Measurements from ENCODE around the gene LZTS2.
"Not testable (repeated sequence)": the region's sequence is repeated elsewhere in the genome, so short reads cannot be mapped to it uniquely, and the experiment has no call there.

Gene LZTS2

DNA sequence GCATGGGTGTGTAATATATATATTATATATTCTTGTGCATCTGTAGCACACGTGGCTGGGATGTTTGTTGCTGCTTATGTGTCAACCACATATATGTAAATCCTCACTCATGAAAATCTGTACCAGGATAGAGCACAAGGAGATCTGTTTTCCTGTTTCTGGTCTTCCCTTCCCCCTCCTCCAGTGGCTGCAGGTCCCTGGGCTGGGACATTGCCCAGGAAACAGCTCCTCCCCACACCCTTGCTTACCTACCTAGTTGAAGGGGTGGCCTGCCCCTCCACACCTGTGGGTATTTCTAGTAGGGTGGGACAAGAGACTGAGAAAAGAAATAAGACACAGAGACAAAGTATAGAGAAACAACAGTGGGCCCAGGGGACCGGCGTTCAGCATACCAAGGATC, 33.7 kb downstream of the LZTS2 start:
- DNase-seq (ENCODE audit: low read depth in 2 of 2): no peak

DNA sequence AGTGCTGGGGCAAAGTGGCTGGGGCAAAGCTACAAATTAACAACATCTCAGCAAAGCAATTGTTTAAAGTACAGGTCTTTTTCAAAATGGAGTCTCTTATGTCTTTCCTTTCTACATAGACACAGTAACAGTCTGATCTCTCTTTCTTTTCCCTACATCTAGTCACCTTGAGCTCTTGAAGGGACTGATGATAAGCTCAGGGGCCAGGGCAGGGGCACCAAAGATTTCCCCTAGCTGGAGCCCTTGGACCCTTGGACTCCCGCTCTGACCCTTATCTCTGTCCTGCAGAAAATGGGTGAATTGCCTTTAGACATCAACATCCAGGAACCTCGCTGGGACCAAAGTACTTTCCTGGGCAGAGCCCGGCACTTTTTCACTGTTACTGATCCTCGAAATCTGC, 34.8 kb downstream of the LZTS2 start:
- DNase-seq (ENCODE audit: low read depth in 2 of 2): not testable (repeated sequence)

DNA sequence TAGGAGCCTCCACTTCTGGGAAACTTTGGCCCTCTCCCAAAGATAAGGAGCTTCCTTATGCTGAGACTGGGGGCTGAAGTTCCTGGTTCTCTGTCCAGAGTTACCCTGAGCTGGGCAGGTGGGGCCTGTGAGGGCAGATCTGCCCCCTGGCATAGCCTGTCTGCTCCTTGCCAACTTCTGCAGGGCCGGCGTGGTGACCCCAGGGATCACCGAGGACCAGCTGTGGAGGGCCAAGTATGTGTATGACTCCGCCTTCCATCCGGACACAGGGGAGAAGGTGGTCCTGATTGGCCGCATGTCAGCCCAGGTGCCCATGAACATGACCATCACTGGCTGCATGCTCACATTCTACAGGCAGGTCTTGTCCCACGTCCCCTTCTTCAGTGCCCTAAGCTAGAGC, 35.7 kb downstream of the LZTS2 start:
- DNase-seq (ENCODE audit: low read depth in 2 of 2): no peak

DNA sequence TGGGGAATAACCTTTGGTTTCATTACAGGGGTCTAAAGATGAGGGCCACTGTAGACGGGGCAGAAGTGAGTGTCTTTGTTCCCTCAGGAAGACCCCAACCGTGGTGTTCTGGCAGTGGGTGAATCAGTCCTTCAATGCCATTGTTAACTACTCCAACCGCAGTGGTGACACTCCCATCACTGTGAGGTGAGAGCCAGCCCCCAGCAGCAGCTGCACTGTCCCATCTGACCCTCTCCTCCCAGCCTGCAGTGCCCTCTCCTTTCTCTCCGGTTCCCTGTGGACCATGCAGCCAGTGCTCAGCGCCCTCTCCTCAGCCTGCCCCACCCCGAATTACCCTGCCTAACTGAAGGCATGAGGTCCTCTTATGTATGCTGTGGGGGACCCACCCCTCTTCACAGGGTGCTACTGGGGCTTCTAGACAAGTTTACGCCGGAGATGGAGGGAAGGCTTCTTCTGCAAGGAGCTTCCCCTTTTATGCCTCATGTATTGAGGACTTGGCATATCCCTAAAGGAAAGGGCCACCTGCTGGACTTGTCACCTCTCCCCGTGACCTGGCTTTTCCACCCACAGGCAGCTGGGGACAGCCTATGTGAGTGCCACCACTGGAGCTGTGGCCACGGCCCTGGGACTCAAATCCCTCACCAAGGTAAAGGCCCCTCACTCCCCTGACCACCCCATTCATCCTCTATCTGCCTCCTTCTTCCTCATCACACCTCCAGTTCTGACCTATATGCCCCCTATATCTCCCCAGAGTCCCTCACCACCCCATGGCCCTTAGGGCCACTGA, 36.5 kb downstream of the LZTS2 start:
- no peak for DNase-seq (ENCODE audit: low read depth in 2 of 2)

DNA sequence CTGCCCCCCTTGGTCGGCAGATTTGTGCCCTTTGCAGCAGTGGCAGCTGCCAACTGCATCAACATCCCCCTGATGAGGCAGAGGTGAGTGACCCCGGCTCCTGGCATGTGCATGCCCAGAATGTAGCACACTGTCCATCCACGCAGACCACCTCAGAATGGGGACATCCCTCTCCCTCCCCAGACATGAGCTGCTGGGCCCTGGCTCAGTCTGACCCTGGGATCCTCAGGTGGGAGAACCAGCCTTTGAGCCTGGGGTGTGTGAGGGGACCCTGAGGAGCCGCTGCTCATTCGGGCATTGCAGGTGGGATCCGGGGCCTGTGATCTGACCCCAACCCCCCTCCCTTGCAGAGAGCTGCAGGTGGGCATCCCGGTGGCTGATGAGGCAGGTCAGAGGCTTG, 37.1 kb downstream of the LZTS2 start:
- DNase-seq (ENCODE audit: low read depth in 2 of 2): no peak

DNA sequence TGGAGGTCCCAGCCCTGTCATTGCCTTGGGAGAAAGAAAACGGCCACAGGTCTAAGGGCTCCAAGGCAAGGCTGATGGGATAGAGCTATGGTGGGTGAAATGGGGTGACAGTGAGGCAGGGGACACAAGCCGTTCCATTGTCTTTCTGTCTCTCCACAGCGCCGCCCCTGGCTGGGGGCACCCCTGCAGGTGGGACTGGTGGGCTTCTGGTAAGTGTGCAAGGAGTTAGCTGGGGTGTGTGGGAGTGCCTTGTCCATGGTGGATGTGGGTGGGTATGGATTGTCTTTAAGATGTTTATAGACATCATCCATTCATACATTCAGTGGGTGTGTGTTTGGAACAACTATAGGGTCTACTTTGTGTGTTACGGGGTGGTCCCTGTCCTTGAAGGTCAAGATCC, 38.9 kb downstream of the LZTS2 start:
- no peak for DNase-seq (ENCODE audit: low read depth in 2 of 2)

DNA sequence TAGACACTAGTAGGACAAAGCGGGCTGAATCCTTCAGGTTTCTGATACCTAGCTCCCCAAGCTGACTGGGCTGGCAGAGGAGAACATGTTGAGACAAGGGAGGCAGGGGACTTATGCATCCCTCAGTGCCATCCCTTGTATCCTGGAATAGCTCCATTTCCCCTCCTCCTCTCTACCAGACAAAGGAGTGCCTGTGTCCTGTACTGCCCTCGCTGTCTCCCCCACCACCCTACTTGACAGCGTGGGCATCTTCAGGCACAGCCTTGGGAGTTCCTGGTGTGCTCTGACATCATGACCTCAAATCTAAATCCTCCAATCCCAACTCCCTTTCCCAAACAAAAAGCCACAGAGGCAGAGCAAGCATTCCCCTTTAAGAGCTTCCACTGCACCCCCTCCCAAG, 40.5 kb downstream of the LZTS2 start:
- no peak for DNase-seq (ENCODE audit: low read depth in 2 of 2)

DNA sequence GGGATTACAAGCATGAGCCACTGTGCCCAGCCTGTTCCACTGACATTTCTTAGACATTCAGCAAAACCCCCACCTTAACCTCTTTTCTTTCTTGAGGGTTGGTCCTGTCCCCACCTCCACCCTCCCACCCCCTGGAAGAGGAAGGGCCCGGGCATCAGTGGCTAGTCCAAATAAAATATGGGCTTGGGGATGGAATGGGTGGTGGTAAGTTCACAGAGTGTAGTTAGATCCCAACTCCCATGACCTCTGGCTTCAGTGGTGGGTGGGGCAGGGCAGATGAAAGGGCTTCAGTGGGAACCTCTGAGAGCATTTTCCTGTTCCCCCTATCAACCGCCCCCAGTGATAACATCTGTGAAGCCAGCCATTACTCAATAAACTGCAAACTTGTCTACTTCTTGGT, 41.2 kb downstream of the LZTS2 start:
- no peak for DNase-seq (ENCODE audit: low read depth in 2 of 2)

DNA sequence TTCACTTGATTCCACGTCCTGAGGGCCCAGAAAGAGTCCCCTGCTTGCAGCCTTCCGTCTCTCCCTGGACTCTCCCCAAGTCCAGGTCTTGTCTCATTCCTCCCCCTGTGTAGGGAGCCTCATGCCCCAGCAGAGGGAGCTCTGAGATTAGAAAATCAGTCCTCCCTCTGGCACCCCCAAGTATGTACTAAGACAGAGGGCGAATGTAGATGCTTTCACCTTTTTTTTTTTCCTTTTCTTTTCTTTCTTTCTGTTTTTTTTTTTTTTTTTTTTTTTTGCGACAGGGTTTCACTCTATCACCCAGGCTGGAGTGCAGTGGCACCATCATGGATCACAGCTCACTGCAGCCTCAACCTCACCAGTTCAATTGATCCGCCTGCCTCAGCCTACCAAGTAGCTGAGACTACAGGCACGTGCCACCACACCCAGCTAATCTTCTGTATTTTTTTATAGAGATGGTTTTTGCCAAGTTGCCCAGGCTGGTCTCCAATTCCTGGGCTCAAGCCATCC, 41.7 kb downstream of the LZTS2 start:
- DNase-seq (ENCODE audit: low read depth in 2 of 2): peak; percentile 69 to 70

DNA sequence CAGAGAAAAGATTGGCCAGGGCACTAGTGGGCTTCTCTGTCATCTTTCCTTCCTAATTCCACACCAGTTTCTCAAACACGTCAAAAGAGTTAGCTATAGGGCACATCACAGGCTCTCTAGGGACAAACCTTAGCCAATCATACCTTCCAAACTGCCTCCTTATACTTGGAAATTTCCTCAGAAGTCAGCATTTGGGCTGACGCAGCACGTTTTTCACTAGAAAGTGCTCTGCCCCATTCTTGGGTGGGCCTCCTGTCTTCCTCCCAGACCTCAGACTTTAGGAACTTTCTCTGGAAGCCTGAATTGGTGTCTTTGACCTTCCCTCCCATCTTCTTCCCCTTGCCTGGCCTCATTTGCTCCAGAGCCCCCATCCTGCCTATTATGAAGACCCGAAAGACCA, 42.5 kb downstream of the LZTS2 start:
- no peak for DNase-seq (ENCODE audit: low read depth in 2 of 2)

DNA sequence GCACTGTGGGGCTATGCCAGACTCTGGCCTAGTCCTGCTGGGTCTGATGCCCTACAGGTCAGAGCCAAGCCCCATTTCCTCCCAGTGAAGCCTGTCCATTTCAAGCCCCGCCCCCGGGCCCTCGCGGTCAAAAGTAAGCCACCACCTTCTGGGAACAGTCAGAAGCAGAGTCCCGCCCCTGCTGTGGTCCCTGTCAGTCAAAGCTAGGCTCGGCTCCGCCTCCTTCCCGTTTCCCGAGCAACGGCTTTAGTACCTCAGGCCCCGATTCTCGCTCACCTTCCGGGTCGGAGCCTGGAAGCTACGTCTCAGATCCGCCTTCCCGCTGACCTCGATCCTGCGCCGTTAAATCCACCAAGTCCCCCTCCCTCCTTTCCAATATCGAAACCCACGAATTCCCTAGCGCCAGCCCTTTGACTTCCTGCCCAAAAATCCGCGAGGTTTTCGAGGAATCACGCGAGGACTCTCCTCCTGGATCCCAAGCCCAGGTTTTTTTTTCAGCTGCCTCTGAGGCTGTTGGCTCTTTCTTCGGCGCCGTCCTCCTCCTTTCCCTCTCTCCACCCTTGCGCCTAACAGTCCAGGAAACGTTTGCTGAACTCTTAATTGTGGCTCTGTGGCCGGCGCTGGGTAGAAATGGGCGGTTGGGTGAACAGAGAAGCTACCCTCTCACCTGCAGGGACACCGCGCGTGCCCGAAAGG, 43.2 kb downstream of the LZTS2 start:
- peak; percentile 89 to 91 for DNase-seq (ENCODE audit: low read depth in 2 of 2)

DNA sequence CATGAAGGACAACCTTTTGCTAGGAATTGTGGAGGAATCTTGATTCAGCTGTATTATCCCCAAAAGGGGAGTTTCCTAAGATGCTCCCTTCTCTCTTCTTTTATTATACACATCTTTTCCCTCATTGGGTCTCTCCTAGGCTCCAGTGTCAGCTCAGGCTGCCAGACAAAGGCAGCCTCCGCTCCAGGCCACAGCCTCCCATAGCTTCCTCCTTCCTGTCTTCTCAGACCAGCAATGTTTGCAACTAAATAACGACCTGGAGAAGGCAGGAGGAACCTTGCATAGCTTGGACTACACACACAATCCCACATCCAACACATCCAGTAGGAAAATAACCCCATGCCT, 43.7 kb downstream of the LZTS2 start:
- DNase-seq (ENCODE audit: low read depth in 2 of 2): no peak

DNA sequence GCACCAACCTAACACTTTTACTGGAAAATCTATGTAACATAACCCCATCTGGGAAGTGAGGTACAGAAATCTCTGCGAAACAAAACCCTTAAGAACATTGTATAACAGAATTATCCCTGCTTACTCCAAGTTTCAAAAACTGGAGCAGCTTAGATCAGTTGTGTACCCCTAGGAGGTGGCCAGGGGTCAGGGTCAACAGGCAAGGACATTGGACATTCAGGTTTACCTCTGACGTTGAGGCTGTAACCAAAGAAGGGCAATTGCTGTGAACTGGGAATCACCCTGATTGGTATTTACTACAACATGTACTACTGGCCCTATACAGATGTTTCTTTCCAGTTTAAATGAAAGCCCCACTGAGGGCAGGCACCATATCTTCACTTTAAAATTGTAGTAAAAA, 44.5 kb downstream of the LZTS2 start:
- no peak for DNase-seq (ENCODE audit: low read depth in 2 of 2)

DNA sequence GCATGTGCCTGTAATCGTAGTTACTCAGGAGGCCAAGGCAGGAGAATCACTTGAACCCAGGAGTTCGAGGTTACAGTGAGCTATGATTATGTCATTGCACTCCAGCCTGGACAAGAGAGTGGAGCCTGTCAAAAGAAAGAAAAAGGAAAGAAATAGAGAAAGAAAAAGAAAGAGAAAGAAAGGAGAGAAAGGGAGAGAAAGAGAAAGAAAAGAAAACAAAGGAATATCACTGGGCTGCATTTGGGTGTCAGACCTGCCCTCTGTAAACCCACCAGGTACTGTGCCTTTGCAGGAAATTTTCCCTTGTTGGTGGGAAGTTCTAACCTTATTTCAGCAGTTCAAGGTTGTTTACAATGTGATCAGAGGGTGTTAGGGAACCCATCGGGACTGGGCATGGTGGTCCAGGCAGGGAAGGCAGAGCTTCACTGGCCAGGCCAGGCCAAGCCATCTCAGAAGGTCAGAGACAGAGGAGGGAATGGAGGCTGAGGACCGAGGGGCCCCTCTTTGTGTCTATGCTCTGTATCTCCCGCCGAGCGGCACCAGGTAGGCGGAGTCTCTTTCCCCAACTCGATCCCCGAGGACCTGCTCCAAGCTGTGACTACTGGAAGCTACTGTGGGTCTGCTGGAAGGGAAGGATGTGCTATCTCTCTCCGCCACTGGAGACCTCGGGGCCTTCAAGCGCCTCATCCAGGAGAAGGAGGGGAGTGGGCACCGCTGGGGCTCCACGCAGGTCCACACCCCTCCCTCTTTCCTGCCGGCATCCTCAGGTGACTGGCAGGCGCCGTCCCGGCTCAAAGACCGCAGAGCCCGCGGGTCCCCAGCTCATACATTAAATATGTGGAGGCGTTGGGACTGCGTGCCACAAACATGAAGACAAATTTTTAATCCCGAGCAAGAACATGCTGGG, 47.0 kb downstream of the LZTS2 start:
- DNase-seq (ENCODE audit: low read depth in 2 of 2): no peak

DNA sequence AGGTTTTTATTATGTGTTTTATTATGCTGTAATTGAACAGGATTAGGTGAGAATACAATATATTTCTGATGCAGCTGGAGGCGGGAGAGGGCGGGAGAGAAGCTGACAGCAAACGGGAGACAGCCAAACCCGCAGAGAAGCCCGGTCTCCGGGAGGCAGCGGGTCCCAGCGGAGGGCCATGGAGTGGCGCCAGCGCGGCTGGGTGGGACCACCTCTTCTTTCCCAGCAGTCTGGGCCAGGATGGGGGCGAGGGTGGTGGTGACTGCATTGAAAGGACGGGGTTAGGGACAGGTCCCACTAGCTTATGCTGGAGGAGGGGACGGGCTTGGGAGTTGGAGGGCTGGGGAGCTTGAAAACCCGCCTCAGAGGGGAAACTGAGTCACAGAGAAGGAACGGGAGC, 47.7 kb downstream of the LZTS2 start:
- no peak for DNase-seq (ENCODE audit: low read depth in 2 of 2)

DNA sequence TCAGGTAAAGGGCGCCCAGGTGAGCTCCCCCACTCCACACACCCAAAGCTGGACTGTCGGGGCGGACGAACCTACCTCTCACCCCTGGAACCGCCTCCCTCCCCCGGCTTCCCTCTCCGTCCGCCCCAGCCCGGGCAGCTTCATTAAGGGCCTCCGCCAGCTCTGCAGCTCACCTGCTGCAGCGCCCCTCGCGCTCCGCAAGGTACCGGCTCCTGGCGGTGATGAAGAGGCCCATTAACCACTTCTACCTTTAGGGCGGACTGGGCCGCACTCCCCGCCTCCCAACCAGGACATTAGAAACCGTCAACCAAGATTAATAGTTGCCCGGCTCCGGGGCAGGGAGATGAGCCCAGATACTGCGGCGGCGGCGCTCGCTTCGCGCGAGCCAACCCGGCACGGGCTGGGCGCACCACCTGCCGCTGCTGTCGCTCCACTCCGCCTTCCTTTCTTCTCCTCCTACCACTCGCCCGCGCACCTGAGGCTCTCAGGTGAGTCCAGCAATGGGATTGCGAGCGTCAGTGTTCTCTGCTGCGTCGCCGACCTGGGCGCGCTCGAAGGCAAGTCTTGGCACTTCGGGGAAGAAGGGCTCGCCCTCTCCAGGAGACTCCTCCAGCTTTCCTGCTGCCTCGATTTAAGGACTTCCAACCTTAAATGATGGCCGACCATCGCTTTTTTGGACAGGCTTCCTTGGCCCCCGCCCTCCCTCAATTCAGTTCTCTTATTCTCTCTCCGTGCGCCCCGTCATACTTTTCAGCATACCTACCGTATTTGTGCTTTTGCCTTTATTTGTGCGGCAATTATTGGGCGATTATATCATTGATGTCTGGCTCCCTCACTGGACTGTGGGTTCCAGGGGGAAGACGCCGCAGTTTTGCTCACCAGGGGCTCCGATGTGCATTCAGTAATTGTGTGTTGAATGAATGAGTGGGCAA, 48.6 kb downstream of the LZTS2 start:
- no peak for DNase-seq (ENCODE audit: low read depth in 2 of 2)

DNA sequence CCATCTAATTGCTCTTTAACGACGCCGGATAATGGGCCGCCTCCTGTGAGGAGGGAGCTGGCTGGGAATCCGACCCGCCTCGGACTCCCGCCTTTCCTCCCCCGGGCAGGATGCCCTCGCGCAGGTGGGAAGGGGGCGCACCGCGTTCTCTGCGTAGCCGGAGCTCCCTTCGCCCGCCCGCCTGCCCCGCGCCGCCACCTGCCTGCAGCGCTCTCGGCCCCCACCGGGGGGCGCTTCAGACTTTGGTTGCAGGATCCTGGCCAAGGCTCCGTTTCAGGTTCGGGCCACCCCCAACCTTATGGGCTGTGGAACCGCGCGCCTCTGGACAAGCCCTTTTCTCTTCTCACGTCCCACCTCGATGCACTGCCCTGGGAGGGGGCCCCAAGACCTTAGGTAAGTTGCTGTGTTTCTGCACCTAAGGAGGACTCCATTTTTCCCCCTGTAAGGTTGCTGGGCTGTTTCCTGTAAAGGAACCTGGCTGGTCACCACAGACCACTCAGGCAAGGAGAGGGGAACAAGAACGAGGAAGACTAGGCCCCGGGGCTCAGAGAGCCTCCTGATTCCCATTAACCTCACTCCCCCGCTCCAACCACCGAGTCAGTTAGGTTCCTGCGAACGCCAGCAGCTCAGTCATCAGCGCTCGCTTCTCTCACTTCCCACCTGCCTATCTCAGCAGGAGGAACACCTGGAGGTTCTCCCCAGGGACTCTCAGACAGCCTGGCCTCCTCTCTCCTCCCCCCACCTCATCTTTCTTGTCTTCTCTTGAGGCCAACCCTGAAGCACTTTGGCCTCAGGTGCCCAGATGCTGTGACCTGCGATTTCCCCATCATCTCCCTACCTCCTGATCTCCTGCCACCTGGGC, 50.8 kb downstream of the LZTS2 start:
- DNase-seq (ENCODE audit: low read depth in 2 of 2): no peak

DNA sequence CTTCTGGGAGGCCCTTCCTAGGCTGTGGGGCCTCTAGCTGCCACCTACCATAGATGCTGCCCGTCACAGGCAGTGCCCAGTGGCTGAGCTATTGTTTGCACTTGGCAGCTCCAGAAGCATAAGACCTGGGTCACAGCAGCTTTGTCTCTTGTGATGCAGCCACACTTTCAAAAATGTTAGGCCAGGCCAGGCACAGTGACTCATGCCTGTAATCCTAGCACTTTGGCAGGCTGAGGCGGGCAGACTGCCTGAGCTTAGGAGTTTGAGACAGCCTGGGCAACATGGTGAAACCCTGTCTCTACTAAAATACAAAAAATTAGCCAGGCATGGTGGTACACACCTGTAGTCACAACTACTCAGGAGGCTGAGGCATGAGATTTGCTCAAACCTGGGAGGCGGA, 52.7 kb downstream of the LZTS2 start:
- no peak for DNase-seq (ENCODE audit: low read depth in 2 of 2)

DNA sequence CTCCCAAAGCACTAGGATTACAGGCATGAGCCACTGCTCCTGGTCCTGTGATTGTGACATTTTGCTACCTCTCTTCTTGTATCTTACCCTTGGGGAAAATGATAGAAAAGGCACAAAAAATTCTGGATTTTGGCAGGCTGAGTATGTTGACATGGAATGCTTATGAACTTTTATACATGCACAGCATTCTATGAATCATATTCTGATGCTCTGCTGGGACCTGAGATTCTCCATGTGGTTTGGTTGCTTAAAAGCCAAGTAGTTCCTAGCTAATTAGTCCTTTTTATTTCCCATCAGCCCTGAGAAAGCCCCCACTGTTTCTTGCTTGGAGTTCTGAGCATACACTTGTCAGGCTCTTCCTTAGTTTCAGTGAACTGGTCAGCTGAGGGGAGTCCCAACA, 53.9 kb downstream of the LZTS2 start:
- DNase-seq (ENCODE audit: low read depth in 2 of 2): peak in 1 of 2 experiments; percentile 37

DNA sequence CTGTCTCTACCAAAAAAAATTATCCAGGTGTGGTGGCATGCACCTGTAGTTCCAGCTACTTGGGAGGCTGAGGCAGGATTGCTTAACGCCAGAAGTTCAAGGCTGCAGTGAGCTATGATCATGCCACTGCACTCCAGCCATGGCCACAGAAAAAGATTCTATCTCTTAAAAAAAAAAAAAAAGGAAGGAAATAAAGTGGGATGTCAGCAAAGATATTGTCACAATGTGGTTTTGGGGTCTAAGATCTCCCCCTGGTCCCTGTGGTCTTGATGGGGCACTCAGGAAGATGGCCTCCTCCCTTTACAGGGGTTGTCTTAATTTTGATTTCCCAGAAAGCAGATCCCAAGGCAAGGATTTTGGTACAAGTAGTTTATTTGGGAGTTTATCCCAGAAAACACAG, 54.7 kb downstream of the LZTS2 start:
- DNase-seq (ENCODE audit: low read depth in 2 of 2): no peak
